ENCODE data around the gene SERPINH1. TPM values are rescaled to one million over a fixed set of nuclear protein-coding genes. Genes with fewer than 3 reads are reported as not detected.

The SERPINH1 gene
- total and polyA plus RNA-seq, 8 donors: 15.4 to 297 (median 48.4) TPM

DNA sequence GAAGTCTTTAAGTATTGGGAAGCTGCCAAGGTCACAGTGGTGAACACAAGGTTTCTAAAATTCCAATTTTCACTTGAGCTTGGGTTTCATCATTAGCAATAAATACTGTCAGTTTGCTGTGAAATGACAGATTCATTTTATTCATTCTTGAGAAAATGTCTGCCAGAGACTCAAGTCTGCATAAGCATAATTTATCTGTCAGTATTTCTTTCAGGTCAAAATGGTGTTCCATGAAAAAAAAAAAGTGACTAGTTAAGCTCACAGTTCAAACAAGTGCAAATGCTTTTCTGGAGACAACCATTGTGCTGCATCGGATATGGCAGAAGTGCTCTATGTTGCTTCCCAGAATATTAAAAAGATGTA, 28.2 kb upstream of the SERPINH1 start:
- no peak for DNase-seq
- Histone ChIP-seq H3K9me3 (no peaks in the 10 kb centered on the region), H3K27ac (no peak overlapping the region), H3K4me3 (no peak overlapping the region), H3K27me3 (no peaks in the 10 kb centered on the region), H3K4me1 (peaks cover 0 to 15% (median 2%) of the 10 kb centered on the region in 4 donors), H3K36me3 (no peaks in the 10 kb centered on the region)
- 45 to 62% (median 51%) methylated on average over 1 of the region's 1 CpG for WGBS, 5 donors
- TF ChIP-seq POLR2A (IDR thresholded peaks at IDR 0.05) (no peak), EP300 (IDR thresholded peaks at IDR 0.05) (no peak), POLR2AphosphoS5 (IDR thresholded peaks at IDR 0.05) (no peak)
- TF ChIP-seq, protein P1, sequence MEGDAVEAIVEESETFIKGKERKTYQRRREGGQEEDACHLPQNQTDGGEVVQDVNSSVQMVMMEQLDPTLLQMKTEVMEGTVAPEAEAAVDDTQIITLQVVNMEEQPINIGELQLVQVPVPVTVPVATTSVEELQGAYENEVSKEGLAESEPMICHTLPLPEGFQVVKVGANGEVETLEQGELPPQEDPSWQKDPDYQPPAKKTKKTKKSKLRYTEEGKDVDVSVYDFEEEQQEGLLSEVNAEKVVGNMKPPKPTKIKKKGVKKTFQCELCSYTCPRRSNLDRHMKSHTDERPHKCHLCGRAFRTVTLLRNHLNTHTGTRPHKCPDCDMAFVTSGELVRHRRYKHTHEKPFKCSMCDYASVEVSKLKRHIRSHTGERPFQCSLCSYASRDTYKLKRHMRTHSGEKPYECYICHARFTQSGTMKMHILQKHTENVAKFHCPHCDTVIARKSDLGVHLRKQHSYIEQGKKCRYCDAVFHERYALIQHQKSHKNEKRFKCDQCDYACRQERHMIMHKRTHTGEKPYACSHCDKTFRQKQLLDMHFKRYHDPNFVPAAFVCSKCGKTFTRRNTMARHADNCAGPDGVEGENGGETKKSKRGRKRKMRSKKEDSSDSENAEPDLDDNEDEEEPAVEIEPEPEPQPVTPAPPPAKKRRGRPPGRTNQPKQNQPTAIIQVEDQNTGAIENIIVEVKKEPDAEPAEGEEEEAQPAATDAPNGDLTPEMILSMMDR (IDR thresholded peaks at IDR 0.05): no peak
- intact Hi-C loops (cut with DNase I; ENCODE audit: low total_unique reads): loop anchor here (2.0 to 10.0 kb wide), 3 partner anchors 87 to 249 kb away; no protein-coding TSS in a partner anchor

DNA sequence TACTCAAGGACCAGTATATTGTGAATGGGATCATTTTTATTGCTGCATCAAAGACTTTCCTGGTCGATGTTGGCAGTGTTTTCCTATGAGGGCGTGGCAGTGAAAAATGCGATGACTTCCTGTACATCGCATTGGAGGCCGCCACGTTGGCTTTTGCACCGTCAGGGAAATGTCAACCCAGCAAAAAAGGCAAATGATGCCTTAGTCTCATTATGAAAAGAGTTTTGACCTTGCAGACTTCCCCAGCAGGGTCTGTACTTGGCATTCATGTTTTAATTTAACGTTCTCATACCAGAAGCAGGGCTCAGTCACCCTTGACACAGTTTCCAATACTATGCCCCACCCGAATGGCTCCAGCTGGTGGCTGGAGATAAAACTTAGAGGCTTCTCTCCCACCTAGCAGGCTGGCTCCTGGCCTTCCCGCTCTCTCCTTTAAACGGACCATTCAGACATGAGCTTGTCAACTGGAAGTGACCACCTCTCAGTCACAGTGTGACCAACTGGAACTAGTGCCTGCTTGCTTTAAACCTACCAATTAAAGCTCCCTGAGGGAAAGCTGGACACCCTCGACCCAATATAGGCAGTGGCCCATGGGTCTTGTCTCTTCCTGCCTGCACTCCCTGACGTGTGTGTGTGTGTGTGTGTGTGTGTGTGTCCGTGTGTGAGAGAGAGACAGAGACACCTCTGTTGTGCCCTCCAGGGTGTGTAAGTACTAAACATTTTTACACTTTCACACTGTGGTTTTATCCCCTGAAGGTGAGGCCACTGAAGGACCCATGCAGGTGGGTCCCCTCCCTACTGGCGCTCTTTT, 27.6 kb upstream of the SERPINH1 start:
- Histone ChIP-seq H3K4me3 (no peak overlapping the region), H3K4me1 (peaks cover 0 to 15% (median 2%) of the 10 kb centered on the region in 4 donors), H3K27ac (no peak overlapping the region), H3K27me3 (no peaks in the 10 kb centered on the region), H3K9me3 (no peaks in the 10 kb centered on the region), H3K36me3 (no peaks in the 10 kb centered on the region)
- 36 to 48% (median 39%) methylated on average over 15 of the region's 15 CpGs for WGBS, 5 donors
- no peak for TF ChIP-seq POLR2AphosphoS5 (IDR thresholded peaks at IDR 0.05)
- TF ChIP-seq, protein P1 (IDR thresholded peaks at IDR 0.05): no peak
- intact Hi-C loops (cut with DNase I; ENCODE audit: low total_unique reads): loop anchor here (5.0 to 10.0 kb wide), 2 partner anchors 147 to 250 kb away; no protein-coding TSS in a partner anchor
- peak; percentile 60 to 83 for DNase-seq

GRCh38 chr11:75535071-75535470, 27.0 kb upstream of the SERPINH1 start:
- Histone ChIP-seq H3K4me3 (no peak overlapping the region), H3K27me3 (no peaks in the 10 kb centered on the region), H3K27ac (no peak overlapping the region), H3K4me1 (peaks cover 0 to 15% (median 2%) of the 10 kb centered on the region in 4 donors), H3K9me3 (no peaks in the 10 kb centered on the region), H3K36me3 (no peaks in the 10 kb centered on the region)
- 63 to 94% (median 79%) methylated on average over 1 of the region's 1 CpG for WGBS, 5 donors
- intact Hi-C loops (cut with DNase I; ENCODE audit: low total_unique reads): loop anchor here (10.0 kb wide), 1 partner anchor 250 kb away; no protein-coding TSS in a partner anchor
- TF ChIP-seq POLR2A (IDR thresholded peaks at IDR 0.05): no peak
- TF ChIP-seq POLR2AphosphoS5 (IDR thresholded peaks at IDR 0.05): no peak
- TF ChIP-seq, protein P1 (IDR thresholded peaks at IDR 0.05): no peak
- TF ChIP-seq EP300 (IDR thresholded peaks at IDR 0.05): no peak
- no peak for DNase-seq

DNA sequence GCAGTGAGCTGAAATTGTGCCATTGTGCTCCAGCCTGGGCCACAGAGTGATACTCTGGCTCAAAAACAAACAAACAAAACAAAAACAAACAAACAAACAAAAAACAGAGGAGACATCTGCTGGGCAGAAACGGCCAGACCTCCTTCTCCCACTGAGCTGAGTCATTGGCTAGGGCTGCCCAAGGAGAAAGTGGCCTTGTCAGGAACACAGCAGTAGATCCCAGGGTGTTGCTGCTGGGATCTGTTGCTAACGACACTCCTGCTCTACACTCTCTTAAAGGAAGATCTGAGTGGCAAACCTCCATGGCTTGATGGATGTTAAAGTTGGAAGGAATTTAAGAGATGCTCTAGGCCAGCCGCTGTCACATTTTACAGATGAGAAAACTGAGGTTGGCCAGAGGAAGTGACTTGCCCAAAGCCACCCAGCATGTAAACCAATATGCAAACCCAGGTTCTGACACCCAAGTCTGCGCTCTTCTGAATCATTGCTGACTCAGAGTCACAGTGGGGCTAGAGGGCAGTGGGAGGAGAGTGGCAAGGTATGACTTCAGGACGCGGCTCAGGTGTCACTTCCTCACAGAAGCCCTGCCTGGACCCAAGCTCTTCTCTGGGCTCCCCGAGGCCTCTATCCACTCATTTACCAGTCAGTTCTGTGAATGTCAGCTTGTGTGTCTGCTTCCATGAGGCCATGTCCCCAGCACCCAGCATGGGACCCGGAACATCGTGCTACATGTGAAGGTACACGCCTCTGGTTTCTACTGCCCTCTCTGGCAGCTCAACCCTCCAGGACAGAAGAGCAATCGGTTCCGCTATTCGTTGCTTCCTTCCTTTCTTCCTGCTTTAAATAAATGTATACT, 25.0 kb upstream of the SERPINH1 start:
- Histone ChIP-seq H3K9me3 (no peaks in the 10 kb centered on the region), H3K36me3 (no peaks in the 10 kb centered on the region), H3K4me3 (no peak overlapping the region), H3K27ac (no peak overlapping the region), H3K27me3 (no peaks in the 10 kb centered on the region), H3K4me1 (peaks cover 0 to 14% (median 2%) of the 10 kb centered on the region in 4 donors)
- intact Hi-C loops (cut with DNase I; ENCODE audit: low total_unique reads): loop anchor here (10.0 kb wide), 1 partner anchor 252 kb away; no protein-coding TSS in a partner anchor
- TF ChIP-seq POLR2A (IDR thresholded peaks at IDR 0.05): no peak
- no peak for TF ChIP-seq POLR2AphosphoS5 (IDR thresholded peaks at IDR 0.05)
- TF ChIP-seq, protein P1 (IDR thresholded peaks at IDR 0.05): no peak
- no peak for TF ChIP-seq EP300 (IDR thresholded peaks at IDR 0.05)
- DNase-seq: no peak
- 70 to 77% (median 74%) methylated on average over 13 of the region's 13 CpGs for WGBS, 5 donors

All from stomach (tissue), 9 donors.